SK-N-SH (cell line): ENCODE measurements around the gene PRRX2. TPM values are rescaled to one million over a fixed set of nuclear protein-coding genes. Genes with fewer than 3 reads are reported as not detected.

Experiments
- CTCF ChIA-PET: fragments of 300-600, 350-600 bp; formaldehyde crosslinking; extraction: SDS; loops from one replicate; lab custom pipeline; 2021; lab: Yijun Ruan, JAX
- POLR2A ChIA-PET: fragments of 350-600 bp; sonication (Branson Sonifier 250); formaldehyde crosslinking; extraction: SDS; loops from one replicate; lab custom pipeline; 2020; ENCODE audit warnings: antibody characterized with exemption, inconsistent platforms; lab: Yijun Ruan, JAX
- DNase-seq: peaks from one replicate; pipeline ENCODE4 v3.0.0; 2012
- H2AFZ ChIP-seq: fragments of 200-600 bp; sonication (generic); 2 replicates; pipeline ENCODE4 v1.8.1; 2016; ENCODE audit warnings: antibody characterized with exemption, mild to moderate bottlenecking, low read depth
- H3F3A ChIP-seq: fragments of 200-600 bp; sonication (generic); replicated peaks from 2 replicates; pipeline ENCODE3; 2016; ENCODE audit warnings: antibody characterized with exemption, mild to moderate bottlenecking; ENCODE audit not compliant: insufficient read depth
- H3K27ac ChIP-seq, 2 experiments: fragments of 200-500 bp in 1 of 2; fragments of 200-600 bp in 1 of 2; sonication (Bioruptor generic) in 1 of 2; sonication (generic), shearing (Covaris generic) in 1 of 2; 2 replicates each; pipeline versions ENCODE4 v1.5.1 to v1.6.1; 2014 to 2016; ENCODE audit warnings: low read depth in 2 of 2, inconsistent platforms in 1 of 2, low read length in 1 of 2, mild to moderate bottlenecking in 1 of 2, mixed read lengths in 1 of 2
- H3K27me3 ChIP-seq: fragments of 200-600 bp; sonication (generic), shearing (Covaris generic); 2 replicates; pipeline ENCODE4 v1.6.1; 2016; ENCODE audit warnings: mixed run types; ENCODE audit not compliant: insufficient read depth
- H3K36me3 ChIP-seq, 2 experiments: fragments of 200-500 bp in 1 of 2; fragments of 200-600 bp in 1 of 2; sonication (Bioruptor generic) in 1 of 2; sonication (generic) in 1 of 2; replicated peaks in 1 of 2; 2 replicates each; pipeline versions ENCODE3 to v1.5.1; 2014 to 2016; ENCODE audit warnings: low read length in 1 of 2, mild to moderate bottlenecking in 1 of 2; ENCODE audit not compliant: insufficient read depth in 2 of 2, control insufficient read depth in 1 of 2
- H3K4me1 ChIP-seq, 2 experiments: fragments of 200-500 bp in 1 of 2; fragments of 200-600 bp in 1 of 2; sonication (Bioruptor generic) in 1 of 2; sonication (generic), shearing (Covaris generic) in 1 of 2; 2 replicates each; pipeline versions ENCODE4 v1.5.1 to v1.6.1; 2014 to 2016; ENCODE audit warnings: low read depth in 1 of 2, low read length in 1 of 2, mixed run types in 1 of 2; ENCODE audit not compliant: insufficient read depth in 2 of 2, control insufficient read depth in 1 of 2
- H3K4me2 ChIP-seq: fragments of 200-600 bp; sonication (generic), shearing (Covaris generic); 2 replicates; pipeline ENCODE4 v1.6.1; 2017; ENCODE audit warnings: mixed run types
- H3K4me3 ChIP-seq, 2 experiments: fragments of 200-500 bp in 1 of 2; fragments of 200-600 bp in 1 of 2; sonication (Bioruptor generic) in 1 of 2; sonication (generic), shearing (Covaris generic) in 1 of 2; 2 replicates each; pipeline versions ENCODE4 v1.5.1 to v1.8.1; 2014 to 2016; ENCODE audit warnings: low read depth in 2 of 2, inconsistent platforms in 1 of 2, low read length in 1 of 2, mild to moderate bottlenecking in 1 of 2, mixed read lengths in 1 of 2, moderate library complexity in 1 of 2
- H3K79me2 ChIP-seq: fragments of 200-600 bp; sonication (generic); 2 replicates; pipeline ENCODE4 v1.8.1; 2017; ENCODE audit warnings: mild to moderate bottlenecking; ENCODE audit not compliant: insufficient read depth
- H3K9ac ChIP-seq: fragments of 200-600 bp; sonication (generic); 2 replicates; pipeline ENCODE4 v1.6.1; 2017; ENCODE audit warnings: mixed run types
- H3K9me2 ChIP-seq: fragments of 200-600 bp; sonication (generic); 2 replicates; pipeline ENCODE4 v1.6.1; 2017; ENCODE audit warnings: mixed run types
- H3K9me3 ChIP-seq: fragments of 200-600 bp; sonication (generic); 2 replicates; pipeline ENCODE4 v1.6.1; 2017; ENCODE audit warnings: mixed run types, mild to moderate bottlenecking, moderate library complexity
- H4K20me1 ChIP-seq: fragments of 200-600 bp; sonication (generic); 2 replicates; pipeline ENCODE4 v1.6.1; 2017; ENCODE audit warnings: mild to moderate bottlenecking, mixed run types; ENCODE audit not compliant: insufficient read depth
- CHD2 ChIP-seq: fragments of 150-350 bp; IDR thresholded peaks from 2 replicates; pipeline ENCODE4 v1.6.1; 2018; ENCODE audit warnings: low read length; ENCODE audit not compliant: partially characterized antibody
- CTCF ChIP-seq: fragments of 200-600 bp; sonication (generic); IDR thresholded peaks from 2 replicates; pipeline ENCODE4 v1.6.1; 2017; ENCODE audit warnings: antibody characterized with exemption, mild to moderate bottlenecking, moderate library complexity
- FOXJ3 ChIP-seq: sonication (generic); formaldehyde crosslinking; IDR thresholded peaks from 2 replicates; pipeline ENCODE4 v1.5.1; 2020; ENCODE audit warnings: mild to moderate bottlenecking, missing genetic modification reagents
- GATA2 ChIP-seq: sonication (generic); formaldehyde crosslinking; IDR thresholded peaks from 2 replicates; pipeline ENCODE4 v1.5.0; 2020; ENCODE audit warnings: mild to moderate bottlenecking, missing genetic modification reagents
- IRF3 ChIP-seq: fragments of 150-350 bp; IDR thresholded peaks from 2 replicates; pipeline ENCODE4 v1.6.1; 2016; ENCODE audit warnings: mild to moderate bottlenecking, low read depth, low read length
- NRF1 ChIP-seq: IDR thresholded peaks from 2 replicates; pipeline ENCODE4 v1.6.1; 2012; ENCODE audit warnings: low read depth, mild to moderate bottlenecking, low read length
- RCOR1 ChIP-seq: fragments of 150-350 bp; IDR thresholded peaks from 2 replicates; pipeline ENCODE4 v1.6.1; 2017; ENCODE audit warnings: antibody characterized with exemption, low read length
- RXRA ChIP-seq: IDR thresholded peaks from 2 replicates; pipeline ENCODE4 v1.4.0; 2012; ENCODE audit warnings: low read depth, mild to moderate bottlenecking, borderline replicate concordance
- SIN3A ChIP-seq: IDR thresholded peaks from 2 replicates; pipeline ENCODE4 v1.6.1; 2012; ENCODE audit warnings: low read depth, mild to moderate bottlenecking, low read length, moderate library complexity, borderline replicate concordance
- TAF1 ChIP-seq: IDR thresholded peaks from 2 replicates; pipeline ENCODE4 v1.6.1; 2012; ENCODE audit warnings: low read depth, mild to moderate bottlenecking, low read length, moderate library complexity, borderline replicate concordance
- USF1 ChIP-seq: IDR thresholded peaks from 2 replicates; pipeline ENCODE4 v1.4.0; 2012; ENCODE audit warnings: low read depth, borderline replicate concordance
- USF2 ChIP-seq: fragments of 150-350 bp; IDR thresholded peaks from 2 replicates; pipeline ENCODE4 v1.6.1; 2017; ENCODE audit warnings: antibody characterized with exemption, low read length, low read depth, borderline replicate concordance
- YY1 ChIP-seq: IDR thresholded peaks from 2 replicates; pipeline ENCODE4 v1.4.0; 2012; ENCODE audit warnings: low read depth, mild to moderate bottlenecking
- ZBTB33 ChIP-seq: IDR thresholded peaks from 2 replicates; pipeline ENCODE4 v1.4.0; 2012; ENCODE audit warnings: low read depth, borderline replicate concordance
- WGBS: methylation state at CpG from one replicate; pipeline ENCODE4 v1.1.6; 2017; ENCODE audit warnings: low lambda C conversion rate; 5-methylcytosine and 5-hydroxymethylcytosine counted together
- polyA plus RNA-seq, 3 experiments: library from polyadenylated mRNA; depleted of rRNA; stranded (reverse); fragments of >200 nt; gene quantifications; 2 replicates each; pipeline ENCODE4 v1.2.3, GENCODE V29; 2012

The PRRX2 gene
- polyA plus RNA-seq, 1 of the 3 experiments (the other 2 are of a cell fraction), result 0.84 TPM

GRCh38 chr9:129654554-129655040 lies 10.8 kb upstream of the PRRX2 start:
- no peak overlapping the region for H2AFZ ChIP-seq
- no peaks in the 10 kb centered on the region for H3K36me3 ChIP-seq
- no peak overlapping the region for H3K9ac ChIP-seq
- TF ChIP-seq FOXJ3, result no peak
- TF ChIP-seq CTCF, result no peak
- TF ChIP-seq IRF3, result no peak
- no peak for TF ChIP-seq CHD2
- no peak for TF ChIP-seq ZBTB33
- TF ChIP-seq SIN3A, result no peak
- TF ChIP-seq NRF1, result no peak
- no peak for TF ChIP-seq USF2
- TF ChIP-seq RCOR1, result no peak
- POLR2A ChIA-PET, result no interaction called here
- H3K4me1 ChIP-seq, result peaks cover 0 to 18% of the 10 kb centered on the region in 2 experiments; a peak in 2 of 4 replicates
- H4K20me1 ChIP-seq, result no peaks in the 10 kb centered on the region
- CTCF ChIA-PET, result interaction anchor here (0.6 kb wide), 1 partner anchor 80 kb away, joined by 3 read pairs; no protein-coding TSS in a partner anchor
- H3K4me2 ChIP-seq, result no peak overlapping the region
- H3K4me3 ChIP-seq, result no peak overlapping the region
- H3K27me3 ChIP-seq, result no peaks in the 10 kb centered on the region
- peaks cover 2% of the 10 kb centered on the region for H3F3A ChIP-seq
- H3K9me3 ChIP-seq, result no peaks in the 10 kb centered on the region
- H3K9me2 ChIP-seq, result no peaks in the 10 kb centered on the region
- no peaks in the 10 kb centered on the region for H3K79me2 ChIP-seq
- no peak overlapping the region for H3K27ac ChIP-seq
- DNase-seq, result no peak
- WGBS, result 88% methylated on average over 20 of the region's 20 CpGs

- Histone ChIP-seq H3K79me2 (no peaks in the 10 kb centered on the region), H3K9ac (no peak overlapping the region), H3F3A (peaks cover 2% of the 10 kb centered on the region), H2AFZ (no peak overlapping the region), H3K9me2 (no peaks in the 10 kb centered on the region), H3K9me3 (no peaks in the 10 kb centered on the region), H3K4me2 (no peak overlapping the region), H3K27me3 (no peaks in the 10 kb centered on the region), H3K4me1 (peaks cover 0 to 14% of the 10 kb centered on the region in 2 experiments; a peak in 2 of 4 replicates), H4K20me1 (no peaks in the 10 kb centered on the region), H3K36me3 (no peaks in the 10 kb centered on the region), H3K27ac (no peak overlapping the region), H3K4me3 (no peak overlapping the region)
- TF ChIP-seq USF1 (no peak), RXRA (no peak), YY1 (no peak), GATA2 (no peak), TAF1 (no peak)
- DNase-seq, result no peak
- ChIA-PET POLR2A (no interaction called here), CTCF (interaction anchor here (1.3 kb wide), 1 partner anchor 14 kb away, joined by 4 read pairs; no protein-coding TSS in a partner anchor)
- 79% methylated on average over 2 of the region's 7 CpGs for WGBS
These were observed 10.3 kb upstream of the PRRX2 start for GRCh38 chr9:129655154-129655553.
